NCI-H748 (cell line): ENCODE results near the gene KCNN3.

ENCODE experiments used
- DNase-seq: peaks from one replicate; lab custom pipeline; 2025; ENCODE audit not compliant: unreplicated experiment; lab: John Stamatoyannopoulos, UW

Gene KCNN3

DNA sequence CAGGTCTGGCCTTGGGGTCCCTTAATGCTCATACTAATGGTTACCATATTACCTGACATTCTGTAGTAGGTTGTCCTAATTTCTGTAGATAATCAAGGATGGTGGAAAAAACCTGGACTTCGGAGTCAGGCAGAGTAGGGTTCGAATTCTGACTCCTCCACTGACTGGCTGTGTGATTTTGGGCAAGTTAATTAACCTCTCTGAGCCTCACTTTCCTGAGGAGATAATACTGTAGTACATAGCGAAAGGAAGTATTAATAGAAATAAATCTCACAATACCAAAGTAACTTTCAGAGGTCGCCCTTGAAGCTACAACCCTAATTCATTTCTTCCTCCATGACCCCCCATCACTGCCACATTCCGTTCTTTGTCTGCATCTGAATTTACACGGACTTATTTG, 72.9 kb downstream of the KCNN3 start:
- no peak for DNase-seq

DNA sequence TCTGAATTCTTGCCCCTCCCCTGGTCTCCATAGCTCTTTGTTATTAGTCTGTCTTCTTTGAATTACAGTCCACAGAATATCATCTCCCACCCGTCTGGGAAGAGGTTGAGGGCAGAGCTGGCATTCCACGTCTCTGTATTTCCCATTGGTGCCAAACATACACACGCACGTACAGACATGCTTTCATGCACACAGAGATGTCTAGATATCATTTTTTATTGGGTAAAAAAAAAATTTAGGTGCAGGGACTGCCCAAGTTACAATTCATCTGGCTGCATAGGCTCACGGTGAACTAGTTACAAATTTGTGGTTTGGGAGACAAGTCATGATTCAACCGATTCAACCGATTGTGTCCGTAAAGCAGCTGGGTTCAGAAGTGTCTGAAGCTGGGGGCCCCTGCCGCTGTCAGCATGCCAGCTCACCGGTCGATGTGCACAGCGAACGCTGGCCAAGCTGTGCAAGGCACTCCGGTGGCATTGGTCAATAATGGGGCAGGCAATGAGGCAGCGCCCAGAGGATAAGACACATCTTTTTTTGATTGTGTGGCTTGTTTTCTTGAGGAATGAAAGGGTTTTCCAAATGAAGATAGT, 73.7 kb downstream of the KCNN3 start:
- no peak for DNase-seq

DNA sequence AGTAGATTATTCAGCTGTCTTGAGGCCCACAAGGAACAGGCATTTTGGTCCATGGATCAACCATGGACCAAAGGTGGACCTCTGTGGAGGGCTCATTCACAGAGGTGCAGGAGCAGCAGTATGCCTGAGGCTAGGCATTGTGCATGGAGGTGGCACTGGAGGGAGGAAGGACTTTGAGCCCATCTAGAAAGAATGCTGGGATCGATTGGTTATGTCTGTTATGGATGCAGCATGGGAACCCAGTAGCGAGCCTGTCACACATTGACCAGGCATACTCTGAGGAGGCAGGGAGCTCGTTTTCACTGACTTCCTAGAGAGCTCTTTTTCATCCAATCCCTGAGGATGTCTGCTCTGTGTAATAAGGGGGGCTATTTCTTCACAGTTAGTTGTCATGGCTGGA, 75.5 kb downstream of the KCNN3 start:
- DNase-seq, result no peak

DNA sequence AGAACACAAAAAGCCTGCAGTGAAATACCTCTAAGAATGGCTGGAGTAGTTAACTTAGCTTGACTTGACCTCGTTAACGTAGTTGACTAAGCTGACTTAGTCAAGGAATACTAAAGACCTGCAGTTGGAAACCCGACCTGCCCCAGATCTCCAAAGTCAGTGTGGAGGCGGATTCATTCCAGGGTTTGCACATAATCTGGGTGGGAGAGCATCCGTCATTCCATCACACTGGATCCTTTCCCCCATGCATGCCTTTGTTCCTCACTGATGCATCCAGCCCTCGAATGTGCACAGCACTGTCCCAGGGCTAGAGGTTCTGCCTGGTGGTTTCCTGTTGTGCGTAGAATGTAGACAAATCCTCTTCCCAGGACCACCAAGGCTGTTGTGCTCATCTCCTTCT, 76.4 kb downstream of the KCNN3 start:
- no peak for DNase-seq

DNA sequence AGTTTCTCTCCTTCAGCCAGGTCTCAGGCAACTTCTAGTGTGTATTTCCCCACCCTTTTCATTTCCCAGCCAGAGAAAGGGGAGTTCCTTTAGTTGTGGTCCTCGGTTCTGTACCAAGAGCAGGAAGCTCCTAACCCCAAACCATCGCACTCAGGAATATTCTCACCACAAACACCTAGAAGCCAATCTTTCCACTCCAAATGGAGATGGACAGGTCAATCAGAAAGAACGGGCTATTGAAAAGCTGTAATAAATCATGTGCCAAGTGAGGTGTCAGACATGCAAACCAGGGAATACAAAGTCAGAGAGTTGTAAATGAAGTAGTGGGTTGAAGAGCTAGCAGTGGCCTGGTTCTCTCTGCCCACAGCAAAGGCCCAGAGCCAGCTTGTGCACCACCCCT, 77.2 kb downstream of the KCNN3 start:
- DNase-seq, result no peak

DNA sequence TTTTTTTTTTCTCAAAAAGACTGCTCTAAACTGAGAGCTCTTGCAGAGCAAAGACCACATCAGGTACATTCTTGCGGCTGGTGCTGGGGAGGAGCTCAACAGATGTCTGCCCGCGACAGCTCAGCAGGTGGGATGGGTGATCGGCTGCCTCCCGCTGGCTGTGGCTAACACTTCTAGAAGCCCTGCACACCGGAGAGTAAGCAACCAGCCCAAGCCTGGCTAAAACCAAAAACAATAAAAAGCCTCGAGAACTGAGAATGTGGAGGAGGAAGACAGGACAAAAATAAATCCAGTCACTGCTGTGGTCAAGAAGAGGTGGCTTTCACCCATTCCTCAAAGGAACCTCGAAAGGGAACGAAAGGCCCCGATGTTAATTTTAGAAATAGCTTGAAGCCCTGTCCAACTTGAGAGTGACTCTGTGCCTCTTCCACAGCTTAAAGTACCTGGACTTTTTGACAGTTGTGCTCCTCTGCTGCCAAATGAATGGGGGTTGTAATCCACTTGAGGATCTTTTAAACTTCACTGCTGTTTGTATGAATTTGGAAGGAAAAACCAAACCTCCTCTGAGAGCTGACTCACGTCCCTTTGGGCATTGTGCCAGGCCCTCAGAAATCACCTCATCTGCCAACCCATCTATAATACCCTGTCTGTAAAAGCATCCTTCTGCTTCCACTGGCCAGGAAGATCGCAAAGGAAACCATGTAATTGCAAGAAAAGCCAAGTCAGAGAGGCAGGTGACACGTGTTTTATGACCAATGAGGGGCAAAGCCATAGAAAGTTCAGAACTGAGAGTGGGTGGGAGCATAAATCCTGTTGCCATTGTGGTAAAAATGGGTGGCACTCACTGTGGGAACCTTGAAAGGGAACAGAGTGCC, 78.6 kb downstream of the KCNN3 start:
- no peak for DNase-seq

DNA sequence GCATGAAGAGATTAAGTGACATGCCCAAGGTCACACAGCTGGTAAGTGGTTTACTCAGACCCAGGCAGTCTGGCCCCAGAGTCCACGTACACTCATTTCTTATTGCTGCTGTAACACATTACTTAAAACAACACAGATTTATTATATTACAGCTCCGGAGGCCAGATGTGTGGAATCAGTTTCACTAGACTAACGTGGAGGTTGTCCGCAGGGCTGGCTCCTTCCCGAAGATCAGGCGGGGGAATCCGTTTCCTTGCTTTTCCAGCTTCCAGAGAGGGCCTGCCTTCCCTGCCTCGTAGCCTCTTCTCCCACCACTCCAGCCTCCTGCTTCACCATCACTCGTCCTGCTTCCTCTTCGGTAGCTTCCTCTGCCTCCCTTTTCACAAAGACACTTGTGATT, 81.2 kb downstream of the KCNN3 start:
- DNase-seq, result no peak

DNA sequence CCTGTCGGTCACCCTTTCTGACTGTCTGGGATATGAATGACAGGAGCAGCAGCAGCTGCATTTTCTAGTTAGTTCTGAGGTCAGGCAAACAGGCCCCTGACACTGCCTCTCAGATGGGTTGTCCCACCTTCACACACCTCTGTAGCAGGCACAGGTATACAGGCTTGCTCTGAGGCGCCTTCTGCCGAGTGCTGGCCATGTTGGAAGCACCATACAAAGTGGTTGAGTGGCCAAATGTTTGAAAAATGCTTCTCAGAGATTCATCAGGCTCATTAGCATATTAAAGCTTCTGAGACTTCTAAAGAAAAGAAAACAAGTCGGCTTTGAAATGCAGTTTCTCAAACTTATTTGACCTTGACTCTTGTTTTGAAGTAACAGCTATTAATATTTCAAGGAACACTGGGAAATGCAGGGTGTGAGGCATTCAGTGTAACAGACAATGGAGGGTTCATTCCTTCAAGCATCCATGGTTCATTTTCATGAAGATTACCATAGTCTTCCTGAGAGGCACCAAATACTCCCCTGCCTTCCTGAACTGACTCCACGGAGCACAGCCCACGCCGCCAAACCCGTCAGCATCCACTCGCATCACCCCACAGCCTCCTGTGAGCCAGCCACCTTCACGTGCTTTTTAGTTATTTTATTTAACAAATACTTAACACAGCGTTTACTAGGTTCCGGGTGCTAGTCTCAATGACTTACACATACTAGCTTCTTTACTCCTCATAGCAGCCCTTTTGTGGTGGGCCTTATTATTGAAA, 81.8 kb downstream of the KCNN3 start:
- no peak for DNase-seq

DNA sequence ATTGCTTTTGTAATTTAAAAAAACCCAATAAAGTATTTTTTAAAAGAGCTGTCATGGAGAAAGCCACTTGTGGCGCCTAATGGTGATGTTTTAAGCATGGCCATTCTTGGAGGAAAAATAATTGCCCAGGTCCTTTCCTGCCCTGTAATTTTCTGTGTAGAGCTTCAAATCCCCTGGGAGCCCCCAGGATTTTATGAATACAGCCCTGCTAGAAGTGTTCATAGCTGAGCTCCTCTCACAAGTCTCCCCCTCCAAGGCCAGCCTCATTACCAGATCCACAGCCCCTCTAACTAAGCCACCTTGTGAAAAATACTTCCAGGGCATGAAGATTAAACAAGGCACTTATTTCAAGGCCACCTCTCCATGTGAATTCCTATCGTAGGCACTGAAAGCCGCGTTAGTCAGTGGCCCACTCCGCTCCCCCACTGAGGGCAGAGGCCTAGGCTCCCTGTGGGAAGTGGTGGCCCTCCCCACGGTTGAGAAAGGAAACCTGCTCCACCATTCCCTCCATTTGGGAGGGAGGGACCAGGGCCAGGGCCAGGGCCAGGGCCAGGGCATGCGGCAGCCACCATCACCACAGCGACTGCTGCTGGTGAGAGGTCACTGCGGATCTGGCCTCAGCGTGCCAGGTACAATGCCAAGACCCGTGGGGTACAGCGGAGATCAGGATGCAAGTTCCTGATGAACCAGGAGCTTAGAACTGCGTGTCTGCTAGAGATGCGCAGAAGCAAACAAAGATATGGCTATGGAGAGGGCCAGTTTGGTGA, 83.1 kb downstream of the KCNN3 start:
- DNase-seq, result no peak

DNA sequence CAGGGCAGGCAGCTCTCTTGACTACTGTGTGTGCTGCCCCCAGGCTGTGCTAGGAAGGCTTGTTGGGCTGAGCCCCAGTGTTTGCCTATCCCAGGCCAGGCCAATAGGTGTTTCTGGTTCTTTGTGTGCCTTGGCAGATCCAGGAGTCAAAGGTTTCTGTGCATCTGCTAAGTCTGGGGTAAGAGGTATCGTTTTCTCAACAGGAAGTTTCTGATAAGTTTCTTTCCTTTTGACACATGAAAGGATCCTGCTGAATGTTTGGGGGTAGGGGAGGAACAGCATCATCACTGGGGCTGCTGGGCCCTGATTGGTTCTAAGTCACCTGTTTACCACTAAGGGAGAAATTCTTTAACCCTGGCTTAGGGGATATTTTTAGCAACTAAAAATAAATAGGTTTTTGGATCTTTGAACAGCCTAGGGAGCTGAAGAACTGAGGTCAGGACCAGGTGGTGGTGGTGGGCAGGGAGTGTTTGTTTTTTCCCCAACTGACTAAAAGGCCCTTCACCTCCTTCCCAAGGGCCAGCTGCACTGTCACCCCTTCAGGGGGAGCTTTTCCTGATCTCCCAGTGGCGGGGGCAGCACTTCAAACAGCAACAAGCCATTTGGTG, 85.1 kb downstream of the KCNN3 start:
- DNase-seq, result no peak

DNA sequence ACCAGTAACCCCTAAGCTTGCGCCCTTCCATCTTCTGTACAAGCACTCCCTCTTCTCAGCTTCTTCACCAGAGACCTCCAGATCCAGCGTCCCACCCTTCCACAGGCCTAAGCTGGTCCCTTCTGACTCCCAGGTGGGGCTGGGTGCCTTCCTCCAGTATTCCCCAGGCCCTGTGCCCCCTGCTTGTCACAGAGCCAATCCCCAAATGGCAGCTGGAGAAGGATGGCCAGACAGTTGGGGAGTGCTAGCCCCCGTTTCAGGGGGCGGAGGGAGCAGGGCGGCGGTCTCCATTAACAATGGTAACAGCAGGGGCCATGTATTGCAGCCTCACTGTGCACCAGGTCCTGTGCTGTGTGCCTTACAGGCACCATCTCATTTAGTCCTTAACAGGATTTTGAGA, 85.7 kb downstream of the KCNN3 start:
- no peak for DNase-seq

DNA sequence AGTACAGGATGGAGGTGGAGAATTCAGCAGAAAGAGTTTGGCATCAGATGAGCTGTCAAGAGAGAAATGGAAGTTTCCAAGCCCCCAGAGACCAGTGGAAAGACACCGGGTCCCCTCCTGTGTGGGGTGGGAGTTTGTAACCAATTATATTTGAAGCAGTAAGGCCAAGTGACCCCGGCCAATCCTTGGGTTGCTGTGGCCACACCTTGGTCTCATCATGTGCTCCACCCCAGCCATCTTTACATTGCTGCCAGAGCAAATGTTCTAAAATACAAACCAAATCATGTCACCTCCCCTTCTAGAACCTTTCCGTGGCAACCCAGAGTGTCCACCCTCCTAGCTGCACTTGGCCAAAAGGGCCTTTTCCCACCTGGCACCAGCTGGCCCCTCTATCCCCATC, 86.1 kb downstream of the KCNN3 start:
- DNase-seq, result no peak

DNA sequence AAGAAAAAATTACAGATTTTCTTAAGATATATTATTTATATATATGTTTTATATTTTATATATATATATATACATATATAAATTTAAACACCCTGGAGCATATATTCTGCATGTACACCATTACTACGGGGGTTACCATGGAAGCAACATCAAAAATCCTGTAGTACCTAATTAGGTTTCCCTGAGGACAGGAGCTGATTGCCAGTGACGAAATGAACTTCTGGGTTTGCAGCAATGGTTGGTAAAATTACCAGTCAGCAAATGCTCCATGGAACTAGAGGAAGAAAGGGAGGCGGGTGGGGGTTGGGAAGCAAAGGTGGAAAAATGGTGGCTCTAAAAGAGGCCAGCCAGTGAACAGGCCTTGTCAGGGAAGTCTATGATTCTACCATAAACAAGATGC, 89.5 kb downstream of the KCNN3 start:
- DNase-seq, result no peak

DNA sequence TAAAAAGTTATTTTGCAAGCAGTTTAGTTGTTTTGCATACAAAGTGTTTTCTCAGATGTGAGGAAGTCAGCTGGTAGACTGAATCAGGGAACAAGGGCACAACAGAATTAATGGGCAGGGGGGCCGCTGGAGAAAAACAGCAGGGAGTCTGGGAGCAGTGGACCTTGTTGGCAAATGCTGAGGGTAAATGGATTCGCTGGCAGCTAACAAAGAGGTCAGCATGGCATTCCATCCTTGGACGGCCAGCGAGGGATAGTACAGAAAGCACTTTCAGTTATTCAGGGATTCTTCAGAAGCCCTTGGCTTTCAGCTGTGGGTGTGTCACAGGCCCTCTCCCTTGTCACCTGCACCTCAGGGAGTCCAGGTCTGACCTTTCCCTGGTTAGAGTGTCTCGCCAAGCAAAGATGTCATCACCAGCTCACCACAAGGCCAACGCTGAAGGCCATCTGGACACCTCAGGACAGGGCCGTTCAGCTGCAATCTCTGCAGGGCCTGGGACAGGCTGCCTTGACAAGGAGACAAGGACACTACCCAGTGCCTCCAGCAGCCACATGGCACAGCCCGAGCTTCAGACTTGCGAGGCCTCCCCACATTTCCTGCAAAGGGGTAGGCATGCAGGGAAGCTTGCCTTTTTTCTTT, 90.4 kb downstream of the KCNN3 start:
- DNase-seq, result no peak

DNA sequence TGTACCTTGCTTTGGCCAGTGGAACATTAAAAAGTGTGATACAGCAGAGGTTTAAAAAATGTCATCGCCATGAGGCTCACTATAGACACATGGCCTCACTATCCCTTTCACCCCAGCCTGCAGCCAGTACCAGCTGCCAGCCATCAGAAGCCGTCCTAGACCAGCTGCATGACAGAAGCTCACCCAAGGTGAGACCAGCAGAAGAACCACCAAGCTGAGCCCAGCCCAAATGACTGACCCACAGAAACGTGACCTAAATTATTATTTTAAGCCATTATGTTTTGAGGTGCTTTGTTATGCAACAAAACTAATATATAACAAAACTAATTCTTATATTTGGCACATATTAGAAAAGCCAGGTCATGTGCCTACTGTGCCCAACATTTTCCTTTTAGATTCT, 91.1 kb downstream of the KCNN3 start:
- no peak for DNase-seq

DNA sequence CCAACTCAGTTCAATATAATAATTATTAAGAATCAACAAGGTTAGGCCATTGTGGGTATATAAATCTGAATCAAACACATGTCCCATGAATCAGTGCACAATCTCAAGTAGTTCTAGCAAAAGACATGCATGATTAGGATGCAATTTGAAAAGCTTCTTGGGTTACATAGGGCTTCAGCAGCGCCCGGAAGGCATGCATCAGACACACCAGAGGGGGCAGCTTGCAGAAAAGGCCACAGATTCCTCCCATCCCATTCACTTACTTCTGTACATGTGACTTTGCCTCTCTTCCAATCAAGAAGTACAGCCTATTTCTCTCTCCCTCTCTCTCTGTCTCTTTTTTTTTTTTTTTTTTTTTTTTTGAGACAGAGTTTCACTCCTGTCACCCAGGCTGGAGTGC, 91.8 kb downstream of the KCNN3 start:
- no peak for DNase-seq

DNA sequence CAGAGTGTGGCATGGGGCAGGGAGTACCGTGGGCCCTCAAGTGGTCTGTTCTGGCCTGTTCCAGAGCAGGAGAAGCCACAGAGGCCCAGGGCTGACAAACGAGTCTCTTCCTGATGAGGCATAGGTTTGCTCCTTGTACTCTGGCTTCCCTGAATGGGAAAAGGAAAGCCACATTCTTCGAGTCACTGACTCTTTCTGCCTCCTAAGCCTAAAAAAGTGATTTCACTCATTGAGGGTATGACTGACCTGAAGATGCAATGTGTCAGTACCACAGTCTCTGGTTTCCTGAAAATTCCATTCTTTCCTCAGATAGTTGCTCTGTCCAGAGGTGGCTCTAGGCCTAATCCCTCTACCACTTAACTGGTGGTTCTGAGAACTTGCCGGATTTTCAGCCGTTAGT, 92.3 kb downstream of the KCNN3 start:
- no peak for DNase-seq

DNA sequence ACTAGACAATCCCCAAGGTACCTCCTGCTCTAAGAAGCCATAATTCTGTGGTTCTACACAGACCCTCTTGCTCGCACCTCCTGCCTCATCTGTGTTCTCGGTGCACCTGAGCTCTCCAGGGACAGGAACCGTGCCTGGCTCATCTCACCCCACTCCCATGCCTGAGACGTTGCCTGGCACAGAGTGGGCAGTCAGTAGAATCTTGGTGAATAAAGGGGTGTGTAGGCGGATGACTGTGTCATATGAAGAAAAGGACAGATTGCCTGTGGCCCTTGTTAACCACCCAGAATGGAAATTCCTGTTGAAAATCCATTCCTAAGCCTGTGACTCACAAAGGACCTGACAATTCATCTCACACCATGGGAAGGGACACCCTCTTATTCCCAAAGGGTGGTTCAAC, 92.9 kb downstream of the KCNN3 start:
- no peak for DNase-seq

DNA sequence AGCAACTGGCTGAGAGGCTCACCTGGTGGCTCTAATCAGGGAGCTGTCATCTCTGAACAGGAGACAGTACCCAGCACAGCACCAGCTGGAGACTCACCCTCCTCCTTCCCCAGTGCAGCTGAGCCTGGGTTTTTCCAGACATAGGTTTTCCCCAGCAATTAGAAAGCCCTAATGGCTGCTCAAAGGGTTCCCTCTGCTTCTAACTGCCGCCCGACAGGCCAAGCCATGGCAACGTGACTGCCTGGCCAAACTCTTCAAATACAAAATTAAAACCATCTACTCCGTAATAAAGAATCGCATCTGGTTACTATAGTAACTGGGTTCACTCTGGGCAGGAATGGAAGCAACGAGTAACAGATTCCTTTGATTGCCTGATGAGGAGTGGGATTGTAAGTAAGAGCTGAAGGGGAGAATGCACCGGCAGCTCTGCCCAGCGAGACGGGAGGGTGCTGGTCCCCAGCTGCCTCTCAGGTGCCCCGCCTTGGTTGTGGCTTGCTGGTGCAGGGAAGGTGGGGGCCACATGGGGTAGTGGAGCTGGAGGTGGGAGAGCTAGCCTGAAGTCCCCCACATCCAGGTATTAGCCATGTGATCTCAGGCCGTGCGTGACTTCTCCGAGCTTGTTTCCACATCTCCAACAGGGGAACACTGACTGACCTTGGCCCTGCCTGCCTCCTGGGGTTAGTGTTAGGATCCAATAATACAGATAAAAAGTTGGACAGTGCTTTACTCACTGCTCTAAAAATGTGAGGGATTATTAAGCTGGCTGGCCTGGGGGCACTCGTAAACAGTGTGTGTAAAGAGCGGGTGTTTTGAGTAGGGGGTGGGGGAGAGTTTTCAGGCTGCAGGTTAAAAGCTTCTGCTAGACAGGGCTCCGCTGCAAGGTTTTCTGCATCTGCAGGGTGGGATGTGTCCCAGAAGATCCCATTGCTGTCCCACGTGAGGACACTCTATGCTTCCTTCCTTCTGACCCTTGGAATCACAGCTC, 94.2 kb downstream of the KCNN3 start:
- DNase-seq, result peak; percentile 16
